Activated CD4-positive, alpha-beta memory T cell treated with anti-CD3 and anti-CD28 coated beads, Interleukin-2, amount 10 ng/mL, durations not matched to agents 7 days and 5 days (primary cell): ENCODE results near the gene DDIAS. TPM values are rescaled to one million over a fixed set of nuclear protein-coding genes. Genes with fewer than 3 reads are reported as not detected.
A peak's percentile ranks its signal among the peaks of the same experiment; 100 is the strongest.
"Not testable (repeated sequence)": the region's sequence is repeated elsewhere in the genome, so short reads cannot be mapped to it uniquely, and the experiment has no call there.

ENCODE experiments used
- CTCF ChIA-PET: fragments of 350-600 bp; sonication (Branson Sonifier 250); formaldehyde crosslinking; loops from one replicate; lab custom pipeline; 2021; ENCODE audit warnings: antibody characterized with exemption, inconsistent platforms; lab: Charles Lee
- POLR2A ChIA-PET: fragments of 350-600 bp; sonication (Branson Sonifier 250); formaldehyde crosslinking; loops from one replicate; lab custom pipeline; 2021; ENCODE audit warnings: antibody characterized with exemption; lab: Charles Lee
- DNase-seq: peaks from one replicate; pipeline ENCODE4 v3.0.0-alpha.2; 2020
- H3K27ac Mint-ChIP-seq: one replicate; pipeline ENCODE4 v1.8.0; 2021; ENCODE audit warnings: mild to moderate bottlenecking, mixed read lengths
- H3K27me3 Mint-ChIP-seq: one replicate; pipeline ENCODE4 v1.8.0; 2021; ENCODE audit warnings: mixed read lengths
- H3K36me3 Mint-ChIP-seq: one replicate; pipeline ENCODE4 v1.8.0; 2021; ENCODE audit warnings: low read depth, mixed read lengths
- H3K4me1 Mint-ChIP-seq: one replicate; pipeline ENCODE4 v1.8.0; 2021; ENCODE audit warnings: mixed read lengths
- H3K4me3 Mint-ChIP-seq: one replicate; pipeline ENCODE4 v1.8.0; 2021; ENCODE audit warnings: mild to moderate bottlenecking, mixed read lengths
- H3K9me3 Mint-ChIP-seq: one replicate; pipeline ENCODE4 v1.8.0; 2021; ENCODE audit warnings: mixed read lengths
- total RNA-seq, 2 experiments: library from RNA; stranded (reverse); gene quantifications; one replicate each; pipeline ENCODE4 v1.2.3, GENCODE V29; 2021

The DDIAS gene, protein sequence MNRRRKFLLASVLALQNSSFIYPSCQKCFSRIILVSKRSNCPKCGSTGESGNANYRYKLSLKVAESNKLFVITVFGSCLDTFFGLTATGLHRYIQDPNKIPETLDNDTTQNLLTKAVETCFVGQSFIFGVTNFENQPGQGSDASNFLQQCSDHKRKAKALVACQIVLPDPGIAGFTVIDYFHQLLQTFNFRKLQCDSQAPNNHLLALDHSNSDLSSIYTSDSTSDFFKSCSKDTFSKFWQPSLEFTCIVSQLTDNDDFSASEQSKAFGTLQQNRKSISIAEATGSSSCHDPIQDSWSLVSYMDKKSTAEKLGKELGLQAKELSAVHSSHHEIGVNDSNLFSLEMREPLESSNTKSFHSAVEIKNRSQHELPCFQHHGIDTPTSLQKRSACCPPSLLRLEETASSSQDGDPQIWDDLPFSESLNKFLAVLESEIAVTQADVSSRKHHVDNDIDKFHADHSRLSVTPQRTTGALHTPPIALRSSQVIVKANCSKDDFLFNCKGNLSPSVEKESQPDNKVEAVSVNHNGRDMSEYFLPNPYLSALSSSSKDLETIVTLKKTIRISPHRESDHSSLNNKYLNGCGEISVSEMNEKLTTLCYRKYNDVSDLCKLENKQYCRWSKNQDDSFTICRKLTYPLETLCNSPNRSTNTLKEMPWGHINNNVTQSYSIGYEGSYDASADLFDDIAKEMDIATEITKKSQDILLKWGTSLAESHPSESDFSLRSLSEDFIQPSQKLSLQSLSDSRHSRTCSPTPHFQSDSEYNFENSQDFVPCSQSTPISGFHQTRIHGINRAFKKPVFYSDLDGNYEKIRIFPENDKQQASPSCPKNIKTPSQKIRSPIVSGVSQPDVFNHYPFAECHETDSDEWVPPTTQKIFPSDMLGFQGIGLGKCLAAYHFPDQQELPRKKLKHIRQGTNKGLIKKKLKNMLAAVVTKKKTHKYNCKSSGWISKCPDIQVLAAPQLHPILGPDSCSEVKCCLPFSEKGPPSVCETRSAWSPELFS
- total RNA-seq: 10 to 100 TPM; 10.1 to 11.0 TPM

DNA sequence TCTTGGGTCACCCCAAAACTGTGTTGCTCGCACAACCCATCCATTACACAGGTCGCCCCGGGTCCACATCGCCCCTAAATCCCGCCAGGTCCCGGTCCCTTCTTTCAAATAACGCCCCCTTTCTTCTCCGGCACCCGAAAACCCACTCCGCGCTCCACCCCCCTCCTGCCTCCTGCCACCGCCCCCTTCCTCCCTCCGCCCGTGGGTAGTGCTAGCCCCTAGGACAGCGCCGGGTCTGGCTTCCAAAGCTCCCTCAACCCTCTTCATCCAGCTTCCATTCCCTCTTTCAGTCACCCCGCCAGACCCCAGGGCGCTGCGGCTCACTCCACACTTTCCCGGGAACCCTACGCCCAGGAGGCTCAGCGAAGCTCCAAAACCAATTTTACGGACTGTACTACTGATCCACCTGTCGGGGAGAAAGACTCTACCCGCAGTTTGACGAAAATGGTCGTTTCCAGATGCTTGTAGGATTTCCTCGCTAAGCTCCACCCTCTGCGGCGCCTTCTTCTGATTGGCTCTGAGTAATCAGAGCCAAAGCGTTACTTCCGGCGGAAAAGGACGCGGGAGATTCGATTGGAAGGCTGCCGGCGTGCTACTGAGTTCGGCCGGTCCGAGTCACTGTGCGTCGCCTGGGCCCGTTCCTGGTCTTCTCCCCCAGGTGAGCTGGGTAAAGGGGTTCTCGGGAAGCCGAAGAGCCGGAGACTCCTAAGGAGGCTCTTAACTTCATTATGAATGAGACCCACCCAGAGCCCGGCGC lies at the start of gene DDIAS:
TSS of gene DDIAS (plus strand) at position 572 of the 757 bp plus-strand sequence. CDS start 13,003 bp downstream, outside the sequence.
- H3K36me3 Mint-ChIP-seq: no peaks in the 10 kb centered on the region
- no peaks in the 10 kb centered on the region for H3K27me3 Mint-ChIP-seq
- DNase-seq: peak; percentile 96
- no peaks in the 10 kb centered on the region for H3K9me3 Mint-ChIP-seq
- H3K4me3 Mint-ChIP-seq: peak within 1 kb of the TSS; percentile 97
- H3K27ac Mint-ChIP-seq: peak within 1 kb of the TSS; percentile 100
- CTCF ChIA-PET: interaction anchor here (0.6 to 7.5 kb wide), 21 partner anchors 10 to 391 kb away, joined by 3 to 71 read pairs (median 4); partner anchors contain the start of genes CCDC90B, PCF11 and RAB30
- peaks cover 45% of the 10 kb centered on the region for H3K4me1 Mint-ChIP-seq
- POLR2A ChIA-PET: interaction anchor here (0.7 to 4.0 kb wide), 30 partner anchors 8 to 391 kb away, joined by 3 to 124 read pairs (median 6); partner anchors contain the start of genes ANKRD42, CCDC90B, PCF11 and RAB30

DNA sequence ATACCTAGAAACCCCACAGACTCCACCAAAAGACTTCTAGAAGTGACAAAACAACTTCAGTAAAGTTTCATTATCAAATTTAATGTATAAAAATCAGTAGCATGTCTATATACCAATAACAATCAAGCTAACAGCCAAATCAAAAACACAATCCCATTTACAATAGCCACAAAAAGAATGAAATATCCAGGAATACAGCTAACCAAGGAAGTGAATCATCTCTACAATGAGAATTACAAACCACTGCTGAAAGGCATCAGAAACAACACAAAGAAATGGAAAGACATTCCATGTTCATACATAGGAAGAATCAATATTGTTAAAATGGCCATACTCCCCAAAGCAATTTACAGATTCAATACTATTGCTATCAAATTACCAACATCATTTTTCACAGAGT lies 47.3 kb upstream of the DDIAS start:
- H3K4me1 Mint-ChIP-seq: peaks cover 7% of the 10 kb centered on the region
- CTCF ChIA-PET: no interaction called here
- no peaks in the 10 kb centered on the region for H3K27me3 Mint-ChIP-seq
- H3K4me3 Mint-ChIP-seq: no peak overlapping the region
- H3K9me3 Mint-ChIP-seq: no peaks in the 10 kb centered on the region
- H3K27ac Mint-ChIP-seq: no peak overlapping the region
- POLR2A ChIA-PET: no interaction called here
- DNase-seq: no peak
- no peaks in the 10 kb centered on the region for H3K36me3 Mint-ChIP-seq

DNA sequence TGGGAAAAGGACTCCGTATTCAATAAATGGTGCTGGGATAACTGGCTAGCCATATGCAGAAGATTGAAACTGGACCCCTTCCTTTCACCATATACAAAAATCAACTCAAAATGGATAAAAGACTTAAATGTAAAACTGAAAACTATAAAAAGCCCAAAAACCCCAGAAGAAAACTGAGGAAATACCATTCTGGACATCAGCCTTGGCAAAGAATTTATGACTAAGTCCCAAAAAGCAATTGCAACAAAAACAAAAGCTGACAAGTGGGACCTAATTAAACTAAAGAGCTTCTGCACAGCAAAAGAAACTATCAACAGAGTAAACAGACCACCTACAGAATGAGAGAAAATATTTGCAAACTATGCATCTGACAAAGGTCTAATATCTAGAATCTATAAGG lies 46.6 kb upstream of the DDIAS start:
- POLR2A ChIA-PET, H3K36me3 Mint-ChIP-seq, H3K27me3 Mint-ChIP-seq, CTCF ChIA-PET, DNase-seq, H3K4me3 Mint-ChIP-seq, H3K4me1 Mint-ChIP-seq, H3K27ac Mint-ChIP-seq, H3K9me3 Mint-ChIP-seq: not testable (repeated sequence)

DNA sequence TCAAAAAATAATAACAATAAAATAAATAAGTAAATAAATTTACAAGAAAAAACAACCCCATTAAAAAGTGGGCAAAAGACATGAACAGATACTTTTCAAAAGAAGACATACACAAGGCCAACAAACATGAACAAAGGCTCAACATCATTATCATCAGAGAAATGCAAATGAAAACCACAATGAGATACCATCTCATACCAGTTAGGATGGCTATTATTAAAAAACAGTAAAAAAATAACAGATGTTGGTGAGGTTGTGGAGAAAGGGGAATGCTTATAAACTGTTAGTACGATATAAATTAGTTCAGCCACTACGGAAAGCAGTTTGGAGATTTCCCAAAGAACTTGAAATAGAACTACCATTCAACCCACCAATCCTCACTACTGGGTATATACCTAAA lies 45.9 kb upstream of the DDIAS start:
- no peaks in the 10 kb centered on the region for H3K27me3 Mint-ChIP-seq

DNA sequence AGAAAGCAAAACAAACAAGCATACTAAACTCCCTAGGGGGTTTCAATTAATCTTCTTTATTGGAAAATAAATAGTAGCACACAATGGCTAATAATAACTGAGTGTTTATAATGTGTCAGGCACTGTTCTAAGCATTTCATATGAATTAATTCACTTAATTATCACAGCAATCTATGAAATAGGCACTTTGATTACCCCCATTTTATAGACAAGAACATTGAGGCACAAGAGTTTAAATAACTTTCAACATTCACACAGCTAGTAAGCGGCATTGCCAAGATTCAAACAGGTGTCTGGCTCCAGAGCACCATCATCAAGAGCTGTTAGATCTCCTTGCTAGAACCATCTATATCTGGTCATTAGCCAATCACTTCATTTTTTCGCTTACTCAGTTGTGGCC lies 44.4 kb upstream of the DDIAS start:
- H3K27me3 Mint-ChIP-seq: no peaks in the 10 kb centered on the region
- no peaks in the 10 kb centered on the region for H3K9me3 Mint-ChIP-seq
- H3K4me3 Mint-ChIP-seq: no peak overlapping the region
- H3K36me3 Mint-ChIP-seq: no peaks in the 10 kb centered on the region
- H3K27ac Mint-ChIP-seq: no peak overlapping the region
- DNase-seq: no peak
- ChIA-PET CTCF (no interaction called here), POLR2A (no interaction called here)
- peaks cover 7% of the 10 kb centered on the region for H3K4me1 Mint-ChIP-seq

More for the DNA sequence above, 45.9 kb upstream of the DDIAS start:
- DNase-seq: no peak
- Mint-ChIP-seq H3K27ac (no peak overlapping the region), H3K36me3 (no peaks in the 10 kb centered on the region), H3K4me1 (peaks cover 7% of the 10 kb centered on the region), H3K9me3 (no peaks in the 10 kb centered on the region), H3K4me3 (no peak overlapping the region)
- POLR2A ChIA-PET: no interaction called here
- CTCF ChIA-PET: no interaction called here

DNA sequence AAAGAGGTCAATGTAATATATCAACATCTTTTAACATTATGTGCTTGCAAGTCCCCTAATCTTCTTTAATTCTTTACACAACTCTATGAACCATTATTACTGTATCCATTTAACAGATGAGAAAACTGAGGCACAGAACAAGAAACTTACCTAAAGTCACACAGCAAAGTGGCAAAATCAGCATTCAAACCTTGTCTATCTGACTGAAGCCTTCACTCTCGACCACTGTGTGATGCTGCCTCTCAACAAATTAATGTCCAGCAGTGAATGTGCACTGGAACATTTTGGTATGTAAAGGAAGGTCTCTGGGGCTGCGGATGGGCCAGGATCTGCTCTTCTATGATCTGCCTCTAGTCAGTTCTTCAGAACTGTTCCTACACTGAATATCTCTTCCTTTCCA lies 43.4 kb upstream of the DDIAS start:
- no peaks in the 10 kb centered on the region for H3K27me3 Mint-ChIP-seq
- H3K9me3 Mint-ChIP-seq: no peaks in the 10 kb centered on the region
- no peak overlapping the region for H3K4me3 Mint-ChIP-seq
- peaks cover 7% of the 10 kb centered on the region for H3K4me1 Mint-ChIP-seq
- H3K36me3 Mint-ChIP-seq: no peaks in the 10 kb centered on the region
- no peak overlapping the region for H3K27ac Mint-ChIP-seq
- CTCF ChIA-PET: interaction anchor here (2.0 kb wide), 1 partner anchor 9 kb away, joined by 14 read pairs; no protein-coding TSS in a partner anchor
- no peak for DNase-seq
- POLR2A ChIA-PET: no interaction called here

DNA sequence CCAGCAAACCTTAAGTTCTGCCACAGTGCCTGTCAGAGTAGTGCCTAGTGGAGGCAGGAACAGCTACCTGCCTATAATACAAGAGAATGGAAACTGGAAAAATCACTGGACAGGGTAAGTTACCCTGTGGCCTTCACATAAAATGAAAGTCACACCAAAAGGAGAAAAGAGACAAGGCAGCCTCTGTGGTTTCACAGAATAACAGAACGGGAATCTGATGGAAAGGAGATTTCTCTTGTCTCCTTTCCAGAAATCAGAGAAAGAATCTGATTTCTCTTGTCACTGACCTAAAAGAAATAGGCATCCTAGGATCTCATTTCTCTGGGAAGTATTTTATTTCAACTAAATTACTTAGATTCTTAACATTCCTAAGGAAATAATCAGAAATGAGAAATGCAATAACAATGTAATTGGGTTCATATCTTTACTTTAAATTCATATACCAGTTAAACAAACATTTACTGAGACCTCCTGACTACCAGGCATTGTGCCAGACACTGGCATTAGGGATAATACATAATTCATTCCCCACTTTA lies 42.9 kb upstream of the DDIAS start:
- H3K4me1 Mint-ChIP-seq: peaks cover 11% of the 10 kb centered on the region
- ChIA-PET POLR2A (no interaction called here), CTCF (interaction anchor here (1.4 to 2.0 kb wide), 2 partner anchors 9 to 10 kb away, joined by 3 to 14 read pairs; no protein-coding TSS in a partner anchor)
- no peak for DNase-seq
- H3K9me3 Mint-ChIP-seq: no peaks in the 10 kb centered on the region
- no peak overlapping the region for H3K4me3 Mint-ChIP-seq
- H3K27ac Mint-ChIP-seq: no peak overlapping the region
- H3K36me3 Mint-ChIP-seq: no peaks in the 10 kb centered on the region
- no peaks in the 10 kb centered on the region for H3K27me3 Mint-ChIP-seq

DNA sequence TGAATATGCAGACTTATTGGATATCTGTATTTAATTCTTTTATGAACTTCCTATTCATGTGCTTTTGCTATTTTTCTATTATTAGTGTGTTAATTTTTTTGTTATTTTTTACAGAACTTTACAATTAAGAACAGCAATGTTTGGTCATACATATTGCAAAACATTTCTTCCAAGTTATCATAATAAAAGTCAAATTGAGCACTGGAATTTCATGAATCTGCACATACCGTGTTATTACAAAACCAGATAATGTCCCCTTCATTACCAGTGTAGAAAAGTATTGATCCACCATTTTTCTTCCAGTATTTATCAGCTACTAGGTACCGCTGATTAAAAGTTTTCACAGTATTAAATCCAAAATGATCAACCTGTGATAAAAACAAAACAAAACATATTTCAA lies 41.8 kb upstream of the DDIAS start:
- no peak overlapping the region for H3K27ac Mint-ChIP-seq
- CTCF ChIA-PET: interaction anchor here (1.4 to 2.0 kb wide), 2 partner anchors 8 to 9 kb away, joined by 3 to 14 read pairs; no protein-coding TSS in a partner anchor
- H3K4me1 Mint-ChIP-seq: peaks cover 4% of the 10 kb centered on the region
- H3K36me3 Mint-ChIP-seq: no peaks in the 10 kb centered on the region
- POLR2A ChIA-PET: no interaction called here
- no peak overlapping the region for H3K4me3 Mint-ChIP-seq
- no peaks in the 10 kb centered on the region for H3K27me3 Mint-ChIP-seq
- H3K9me3 Mint-ChIP-seq: no peaks in the 10 kb centered on the region
- DNase-seq: no peak

DNA sequence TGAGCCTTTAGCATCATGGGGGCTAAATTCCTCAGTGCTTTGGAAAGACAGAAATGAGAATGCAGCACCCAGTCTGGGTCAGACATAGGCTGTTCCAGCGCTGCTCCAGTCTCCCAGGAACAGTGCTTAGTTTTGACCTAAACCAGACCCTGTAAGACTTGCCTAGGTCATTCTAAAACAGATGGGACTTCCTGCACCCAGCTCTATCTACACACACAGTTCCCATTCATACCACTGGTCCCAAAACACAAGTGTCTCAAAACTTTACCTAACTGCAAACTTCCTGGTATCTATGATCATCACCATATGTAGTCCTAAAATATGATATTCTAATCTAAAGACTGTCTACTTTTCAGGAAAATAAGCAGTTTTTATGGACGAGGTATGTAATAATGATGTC lies 39.2 kb upstream of the DDIAS start:
- ChIA-PET CTCF (interaction anchor here (1.4 to 1.5 kb wide), 2 partner anchors 39 to 387 kb away, joined by 3 to 4 read pairs; partner anchors contain the start of gene DDIAS), POLR2A (no interaction called here)
- no peak overlapping the region for H3K4me3 Mint-ChIP-seq
- no peaks in the 10 kb centered on the region for H3K36me3 Mint-ChIP-seq
- H3K27me3 Mint-ChIP-seq: peaks cover 2% of the 10 kb centered on the region
- DNase-seq: no peak
- peaks cover 5% of the 10 kb centered on the region for H3K4me1 Mint-ChIP-seq
- no peaks in the 10 kb centered on the region for H3K9me3 Mint-ChIP-seq
- H3K27ac Mint-ChIP-seq: no peak overlapping the region

DNA sequence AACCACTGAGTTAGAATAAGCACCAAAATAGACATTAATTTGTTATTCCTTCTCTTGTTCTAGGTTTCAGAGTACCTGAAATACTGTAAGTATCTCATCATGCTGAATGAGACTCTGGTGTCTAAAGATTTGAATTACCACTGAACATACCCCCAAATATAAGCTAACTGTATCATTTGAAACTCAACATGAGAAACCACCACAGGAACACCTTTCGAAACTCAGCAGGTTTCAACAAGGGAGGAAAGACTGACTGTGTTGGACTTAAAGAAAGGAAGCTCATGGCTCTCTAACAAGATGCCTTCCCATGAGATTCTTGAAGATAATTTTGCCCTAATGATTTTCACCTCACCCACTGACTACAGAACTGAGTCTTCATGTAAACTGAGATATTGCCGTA lies 38.3 kb upstream of the DDIAS start:
- Mint-ChIP-seq H3K27ac (no peak overlapping the region), H3K9me3 (no peaks in the 10 kb centered on the region), H3K4me3 (no peak overlapping the region), H3K36me3 (no peaks in the 10 kb centered on the region), H3K4me1 (peaks cover 9% of the 10 kb centered on the region), H3K27me3 (peaks cover 2% of the 10 kb centered on the region)
- ChIA-PET POLR2A (no interaction called here), CTCF (interaction anchor here (1.0 to 1.5 kb wide), 3 partner anchors 38 to 386 kb away, joined by 3 to 4 read pairs (median 3); partner anchors contain the start of gene DDIAS)
- no peak for DNase-seq

DNA sequence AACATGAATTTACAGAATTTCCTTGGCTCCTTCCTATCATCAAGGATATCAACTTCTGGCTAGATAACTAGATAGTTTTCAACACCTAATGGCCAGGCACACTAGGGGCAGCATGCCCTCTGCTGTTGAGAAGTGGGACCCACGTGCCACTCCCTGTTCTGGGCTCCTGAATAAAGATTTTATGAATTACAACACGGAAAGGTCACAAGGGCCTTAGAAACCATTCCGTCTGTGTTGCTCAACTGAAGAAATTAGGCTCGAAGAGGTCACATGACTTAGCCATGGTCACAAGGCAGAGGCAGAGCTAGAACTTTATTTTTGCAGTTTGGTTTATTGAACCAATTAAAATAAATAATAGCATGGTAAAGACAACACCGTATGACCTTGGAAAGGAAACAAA lies 37.3 kb upstream of the DDIAS start:
- Mint-ChIP-seq H3K4me1 (peaks cover 9% of the 10 kb centered on the region), H3K27ac (no peak overlapping the region), H3K4me3 (no peak overlapping the region), H3K27me3 (peaks cover 2% of the 10 kb centered on the region), H3K36me3 (no peaks in the 10 kb centered on the region), H3K9me3 (no peaks in the 10 kb centered on the region)
- ChIA-PET CTCF (no interaction called here), POLR2A (no interaction called here)
- DNase-seq: no peak

DNA sequence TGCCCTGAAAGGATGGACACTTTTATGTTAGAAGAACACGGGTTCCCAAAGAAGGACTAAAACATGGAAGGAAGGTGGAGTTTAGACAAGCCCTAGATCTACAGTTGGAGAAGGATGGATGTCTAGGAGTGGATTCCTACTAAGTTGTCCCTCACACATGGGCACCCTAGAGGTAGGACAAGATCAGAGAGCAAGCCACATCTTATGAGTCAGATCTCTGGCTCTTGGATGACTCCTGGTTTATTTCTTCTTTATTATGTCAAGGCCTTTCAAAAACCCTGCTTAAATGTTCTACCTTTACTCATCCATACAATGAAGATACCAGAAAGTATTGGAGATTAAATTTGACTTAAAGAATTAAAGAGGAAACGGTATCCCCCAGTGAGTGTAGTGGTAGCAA lies 35.7 kb upstream of the DDIAS start:
- no peak overlapping the region for H3K4me3 Mint-ChIP-seq
- no peak overlapping the region for H3K27ac Mint-ChIP-seq
- no peak for DNase-seq
- POLR2A ChIA-PET: no interaction called here
- CTCF ChIA-PET: interaction anchor here (2.2 to 4.0 kb wide), 2 partner anchors 62 to 383 kb away, joined by 7 to 52 read pairs; no protein-coding TSS in a partner anchor
- peaks cover 2% of the 10 kb centered on the region for H3K27me3 Mint-ChIP-seq
- H3K4me1 Mint-ChIP-seq: peaks cover 9% of the 10 kb centered on the region
- H3K36me3 Mint-ChIP-seq: no peaks in the 10 kb centered on the region
- H3K9me3 Mint-ChIP-seq: no peaks in the 10 kb centered on the region
